ENCODE results near the gene TUBGCP5. TPM values are rescaled to one million over a fixed set of nuclear protein-coding genes. Genes with fewer than 3 reads are reported as not detected.
A peak's percentile ranks its signal among the peaks of the same experiment; 100 is the strongest.
"Not testable (repeated sequence)": the region's sequence is repeated elsewhere in the genome, so short reads cannot be mapped to it uniquely, and the experiment has no call there.

Gene TUBGCP5
- total RNA-seq, 1 donor from 2014 or later: 23.5 TPM

GRCh38 chr15:23048572-23049282 is 9.4 kb upstream of the TUBGCP5 start:
- intact Hi-C loops (cut with DNase I); DNase-seq (ENCODE audit: low spot score); ATAC-seq: not testable (repeated sequence)

GRCh38 chr15:23043987-23044386 is 4.6 kb upstream of the TUBGCP5 start:
- intact Hi-C loops (cut with DNase I); DNase-seq (ENCODE audit: low spot score); ATAC-seq: not testable (repeated sequence)

- intact Hi-C loops (cut with DNase I); ATAC-seq; DNase-seq (ENCODE audit: low spot score): not testable (repeated sequence)
Observed at GRCh38 chr15:23043535-23043934, 4.2 kb upstream of the TUBGCP5 start.

GRCh38 chr15:23041736-23042135 is 2.4 kb upstream of the TUBGCP5 start:
- ATAC-seq; intact Hi-C loops (cut with DNase I); DNase-seq (ENCODE audit: low spot score): not testable (repeated sequence)

- peak; percentile 68 for DNase-seq (ENCODE audit: low spot score)
- intact Hi-C loops (cut with DNase I): no loop called here
Observed at GRCh38 chr15:23039917-23040281, 530 bp upstream of the TUBGCP5 start.

GRCh38 chr15:23038726-23039142 is 635 bp downstream of the TUBGCP5 start:
- no peak for ATAC-seq
- no peak for DNase-seq (ENCODE audit: low spot score)
- intact Hi-C loops (cut with DNase I): no loop called here

More at GRCh38 chr15:23039917-23040281, 530 bp upstream of the TUBGCP5 start:
- peak; percentile 55 for ATAC-seq

GRCh38 chr15:23035964-23036566 is 3.3 kb downstream of the TUBGCP5 start:
- ATAC-seq: no peak
- intact Hi-C loops (cut with DNase I): no loop called here
- no peak for DNase-seq (ENCODE audit: low spot score)

GRCh38 chr15:23033979-23034378 is 5.4 kb downstream of the TUBGCP5 start:
- no peak for DNase-seq (ENCODE audit: low spot score)
- intact Hi-C loops (cut with DNase I): no loop called here
- no peak for ATAC-seq

GRCh38 chr15:23026218-23026617 is 13.2 kb downstream of the TUBGCP5 start:
- ATAC-seq (no peak), DNase-seq (ENCODE audit: low spot score) (no peak)
- intact Hi-C loops (cut with DNase I): no loop called here

GRCh38 chr15:23022156-23022555 is 17.2 kb downstream of the TUBGCP5 start:
- intact Hi-C loops (cut with DNase I): no loop called here
- DNase-seq (ENCODE audit: low spot score): no peak
- no peak for ATAC-seq

GRCh38 chr15:23014394-23015000 is 24.9 kb downstream of the TUBGCP5 start:
- ATAC-seq: no peak
- intact Hi-C loops (cut with DNase I): no loop called here
- no peak for DNase-seq (ENCODE audit: low spot score)

- no peak for DNase-seq (ENCODE audit: low spot score)
- intact Hi-C loops (cut with DNase I): no loop called here
- no peak for ATAC-seq
Observed at GRCh38 chr15:23013681-23014080, 25.7 kb downstream of the TUBGCP5 start.

GRCh38 chr15:23012616-23013015 is 26.8 kb downstream of the TUBGCP5 start:
- intact Hi-C loops (cut with DNase I); ATAC-seq; DNase-seq (ENCODE audit: low spot score): not testable (repeated sequence)

GRCh38 chr15:23003736-23004135 is 35.6 kb downstream of the TUBGCP5 start:
- DNase-seq (ENCODE audit: low spot score) (no peak), ATAC-seq (no peak)
- intact Hi-C loops (cut with DNase I): no loop called here

- intact Hi-C loops (cut with DNase I): no loop called here
- DNase-seq (ENCODE audit: low spot score) (no peak), ATAC-seq (no peak)
Observed at GRCh38 chr15:23002920-23003319, 36.4 kb downstream of the TUBGCP5 start.

GRCh38 chr15:22995795-22996194 is 43.6 kb downstream of the TUBGCP5 start:
- intact Hi-C loops (cut with DNase I): no loop called here
- DNase-seq (ENCODE audit: low spot score) (no peak), ATAC-seq (no peak)

- intact Hi-C loops (cut with DNase I): no loop called here
- ATAC-seq (peak; percentile 30), DNase-seq (ENCODE audit: low spot score) (peak; percentile 18)
Observed at GRCh38 chr15:22992024-22992326, 47.4 kb downstream of the TUBGCP5 start.

- no peak for ATAC-seq
- peak; percentile 15 for DNase-seq (ENCODE audit: low spot score)
- intact Hi-C loops (cut with DNase I): no loop called here
Observed at GRCh38 chr15:22989576-22990477, 49.5 kb downstream of the TUBGCP5 start.

GRCh38 chr15:22988811-22989210 is 50.6 kb downstream of the TUBGCP5 start:
- intact Hi-C loops (cut with DNase I): no loop called here
- DNase-seq (ENCODE audit: low spot score): peak; percentile 14
- no peak for ATAC-seq

All from sciatic nerve (tissue), 2 donors.